NT2/D1 (cell line): ENCODE data around the gene STRN.

Source experiments
- YY1 ChIP-seq: IDR thresholded peaks from 2 replicates; pipeline ENCODE4 v1.6.1; 2011; ENCODE audit not compliant: insufficient read length, insufficient read depth
- ZNF274 ChIP-seq: IDR thresholded peaks from 2 replicates; pipeline ENCODE4 v1.6.1; 2011; ENCODE audit warnings: mild to moderate bottlenecking, low read depth, low read length

DNA sequence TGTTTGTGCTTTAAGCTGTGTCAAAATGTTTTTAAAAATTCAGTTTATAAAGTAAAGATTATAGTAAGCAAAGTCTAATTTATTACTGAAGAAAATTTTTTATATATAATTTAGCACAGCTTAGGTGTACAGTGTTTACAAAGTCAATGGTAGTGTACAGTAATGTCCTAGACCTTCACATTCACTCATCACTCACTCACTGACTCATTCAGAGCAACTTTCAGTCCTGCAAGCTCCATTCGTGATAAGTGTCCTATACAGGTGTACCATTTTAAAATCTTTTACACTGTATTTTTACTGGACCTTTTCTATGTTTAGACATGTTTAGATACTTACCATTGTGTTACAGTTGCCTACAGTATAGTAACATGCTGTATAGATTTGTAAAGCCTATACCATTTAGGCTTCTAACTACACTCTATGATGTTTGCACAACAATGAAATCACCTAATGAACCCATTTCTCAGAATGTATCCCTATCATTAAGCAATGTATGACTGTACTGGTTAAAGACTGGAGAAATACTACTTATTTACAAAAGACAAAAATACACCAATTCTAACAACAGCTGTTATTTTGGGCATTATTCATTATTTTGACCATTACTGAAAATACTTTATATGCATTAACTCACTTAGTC lies 95.1 kb downstream of the STRN start:
- TF ChIP-seq YY1: no peak
- TF ChIP-seq ZNF274: no peak
